Right kidney (tissue), 1 donor: Measurements from ENCODE around the gene MTURN.
A peak's percentile ranks its signal among the peaks of the same experiment; 100 is the strongest.

Source experiments
- DNase-seq: peaks from one replicate; pipeline ENCODE4 v3.0.0-alpha.2; 2016

The MTURN gene

GRCh38 chr7:30135301-30136116, 723 bp downstream of the MTURN start:
- peak; percentile 85 for DNase-seq

GRCh38 chr7:30136117-30136731, 1.4 kb downstream of the MTURN start:
- DNase-seq = no peak

DNA sequence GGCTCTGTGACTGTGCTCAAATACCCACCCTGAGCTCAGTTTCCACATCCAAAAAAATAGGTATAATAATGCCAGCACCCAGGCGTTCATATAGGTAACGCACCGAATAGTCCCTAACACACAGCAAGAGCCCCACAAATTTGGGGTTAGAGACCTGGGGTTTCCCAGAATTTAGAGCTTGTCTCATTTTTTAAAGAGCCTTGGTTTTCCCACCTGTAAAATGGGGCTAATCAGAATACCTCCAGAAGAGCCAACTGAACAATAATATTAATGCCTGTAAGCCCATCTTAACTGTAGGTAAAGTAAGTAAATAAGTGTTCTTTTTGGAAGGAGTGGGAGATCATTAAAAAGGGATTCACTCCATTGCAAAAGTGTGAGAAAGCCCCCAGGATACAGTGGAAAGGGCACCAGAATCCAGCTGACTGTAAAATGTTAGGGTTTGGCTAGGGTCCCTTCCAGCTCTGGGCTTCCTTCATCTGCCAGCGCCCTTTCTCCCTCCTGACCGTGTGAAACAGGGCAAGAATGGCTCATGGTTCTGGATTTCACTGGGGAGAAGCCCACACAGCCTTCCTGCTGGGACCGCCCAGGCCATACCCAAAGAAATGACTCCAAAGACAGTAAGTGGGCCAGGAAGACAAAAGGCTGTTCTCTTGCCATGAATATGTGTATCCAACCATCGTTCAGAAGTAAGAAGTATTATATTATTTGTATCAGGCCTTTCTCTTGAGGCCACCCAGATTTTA, 2.1 kb downstream of the MTURN start:
- no peak for DNase-seq

DNA sequence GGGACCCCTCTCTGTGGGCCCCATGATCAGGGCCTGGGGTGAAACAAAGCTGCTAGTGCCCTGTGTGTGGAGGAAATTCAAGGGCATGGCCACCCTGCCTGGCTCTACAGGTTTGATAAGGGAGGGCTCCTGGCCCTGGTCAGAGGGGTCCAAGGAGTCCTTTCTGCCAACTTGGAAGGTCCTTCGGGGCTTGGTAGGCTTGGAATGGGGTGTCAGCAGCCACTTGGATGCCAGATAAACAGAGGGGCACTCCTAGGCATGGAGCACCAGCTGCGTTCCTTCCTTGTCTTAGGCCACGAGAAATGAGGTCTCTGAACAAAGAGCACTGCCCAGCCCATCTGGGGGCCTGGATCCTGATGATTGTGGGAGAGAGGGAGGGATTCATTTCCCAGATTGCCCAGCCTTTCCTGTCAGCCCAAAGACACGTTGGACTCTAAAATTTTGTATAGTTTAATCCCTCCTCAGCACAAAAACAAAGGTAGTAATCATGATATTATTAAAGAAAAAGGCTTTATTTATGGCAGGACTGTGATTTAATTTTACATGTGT, 5.1 kb downstream of the MTURN start:
- no peak for DNase-seq

DNA sequence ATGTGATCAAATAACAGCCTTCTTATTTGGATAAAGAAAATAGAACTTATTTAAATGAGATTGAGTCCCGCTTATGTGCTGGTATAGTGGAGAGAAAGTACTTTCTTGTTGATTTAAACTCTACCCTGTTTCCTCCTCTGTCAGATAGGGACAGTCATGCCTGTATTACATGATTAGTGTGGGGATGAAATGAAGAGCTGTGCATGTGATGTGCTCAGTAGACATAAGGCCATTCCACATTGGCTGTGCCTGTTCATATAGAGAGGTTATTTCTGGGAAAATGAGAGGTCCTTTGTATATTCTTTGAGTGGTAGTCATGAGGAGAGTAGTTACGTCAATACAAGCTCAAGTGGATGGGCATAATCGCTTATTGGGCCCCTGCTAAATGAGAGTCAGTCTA, 5.7 kb downstream of the MTURN start:
- no peak for DNase-seq

GRCh38 chr7:30142710-30143109, 7.9 kb downstream of the MTURN start:
- DNase-seq = no peak

DNA sequence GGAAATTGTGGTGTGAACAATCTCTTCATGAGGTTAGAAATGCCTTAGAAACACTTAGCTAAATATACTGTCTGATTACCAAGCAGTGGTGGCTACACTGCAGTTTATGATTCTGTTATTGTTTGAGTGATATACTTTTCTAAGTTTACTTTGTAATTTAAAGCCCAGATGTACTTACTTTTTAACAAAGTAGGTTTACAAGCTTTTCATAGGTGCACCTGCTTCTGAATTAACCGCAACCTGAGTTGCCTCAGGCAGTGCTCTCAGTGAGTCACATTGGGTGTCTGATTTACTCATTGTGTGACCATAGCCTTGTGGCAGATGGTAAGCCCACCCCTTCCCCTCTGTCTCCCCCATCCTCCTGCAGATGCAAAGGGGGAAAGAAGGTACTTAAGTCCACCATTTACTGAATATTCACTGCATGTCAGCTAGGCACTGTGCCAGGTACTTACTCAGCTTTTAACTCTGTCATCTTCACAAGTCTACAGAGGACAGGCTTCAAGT, 9.0 kb downstream of the MTURN start:
- no peak for DNase-seq

GRCh38 chr7:30144657-30145306, 10.0 kb downstream of the MTURN start:
- no peak for DNase-seq

GRCh38 chr7:30145426-30145970, 10.7 kb downstream of the MTURN start:
- no peak for DNase-seq

DNA sequence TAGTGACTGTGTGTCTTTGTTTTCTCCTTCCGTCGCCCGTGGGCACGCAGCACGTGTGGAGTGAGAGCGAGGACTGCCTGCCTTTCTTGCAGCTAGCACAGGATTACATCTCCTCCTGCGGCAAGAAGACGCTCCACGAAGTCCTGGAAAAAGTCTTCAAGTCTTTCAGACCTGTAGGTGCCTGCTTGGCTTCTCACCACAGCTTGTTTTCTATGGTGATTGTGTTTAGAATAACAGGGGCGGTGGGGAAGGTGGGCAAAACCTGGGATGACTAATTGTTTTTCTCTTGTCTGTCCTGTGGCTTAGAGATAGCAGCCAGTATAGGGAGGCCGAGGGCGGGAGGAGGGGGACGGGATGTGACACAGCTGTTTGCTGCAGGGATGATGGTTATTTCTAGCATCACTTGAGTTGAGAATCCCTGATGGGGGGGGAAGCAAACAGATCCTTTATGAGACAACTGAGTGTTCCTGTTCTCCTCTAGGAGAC, 11.4 kb downstream of the MTURN start:
- DNase-seq = no peak

- no peak for DNase-seq
Observed at GRCh38 chr7:30147223-30147622, 12.4 kb downstream of the MTURN start.

- DNase-seq = no peak
Observed at GRCh38 chr7:30147785-30148184, 13.0 kb downstream of the MTURN start.

DNA sequence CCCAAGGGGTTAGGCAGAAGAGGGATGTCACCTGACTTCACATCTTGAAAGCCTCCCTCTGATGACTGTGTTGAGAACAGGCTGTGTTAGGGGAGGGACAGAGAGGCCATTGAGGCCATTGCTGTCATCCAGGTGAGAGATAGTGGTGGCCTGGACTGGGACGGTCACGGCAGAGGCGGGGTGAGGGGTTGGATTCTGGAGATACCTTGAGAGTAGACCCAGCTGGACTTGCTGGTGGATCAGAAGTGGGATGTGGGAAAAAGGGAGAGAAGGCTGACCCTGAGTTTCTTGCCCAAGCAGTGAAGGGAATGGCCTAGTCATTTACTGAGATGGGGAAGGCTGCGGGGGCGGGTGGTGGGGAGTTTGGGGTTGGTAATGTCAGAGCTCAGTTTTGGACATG, 13.6 kb downstream of the MTURN start:
- DNase-seq = no peak

DNA sequence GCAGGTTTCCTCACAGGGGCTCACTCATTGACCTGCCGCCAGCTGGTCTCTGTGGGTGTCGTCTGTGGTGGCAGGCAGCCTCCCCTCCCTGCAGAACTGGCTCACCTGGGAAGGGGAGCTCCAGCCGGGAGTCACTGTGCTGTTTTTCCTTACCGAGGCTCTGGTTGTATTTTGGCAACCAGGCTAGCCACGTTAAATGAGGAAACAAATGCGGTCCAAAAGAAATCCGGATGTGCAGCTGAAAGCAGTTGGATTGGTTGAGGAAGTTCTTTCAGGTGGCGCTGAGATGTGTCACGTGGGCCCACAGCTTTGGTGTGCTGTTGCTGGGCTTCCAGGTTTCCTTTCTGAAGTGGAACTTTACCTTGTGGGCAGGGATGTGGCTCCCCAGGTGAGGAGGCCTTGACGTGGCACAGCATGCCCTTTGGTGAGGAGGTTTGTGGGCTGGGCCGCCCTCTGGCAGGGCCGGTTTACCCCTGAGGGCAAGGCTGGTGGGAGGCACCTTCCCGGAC, 14.2 kb downstream of the MTURN start:
- DNase-seq = no peak

- no peak for DNase-seq
Observed at GRCh38 chr7:30149640-30150272, 15.0 kb downstream of the MTURN start.

- no peak for DNase-seq
Observed at GRCh38 chr7:30150711-30151110, 15.9 kb downstream of the MTURN start.

GRCh38 chr7:30154111-30154587, 19.4 kb downstream of the MTURN start:
- no peak for DNase-seq

DNA sequence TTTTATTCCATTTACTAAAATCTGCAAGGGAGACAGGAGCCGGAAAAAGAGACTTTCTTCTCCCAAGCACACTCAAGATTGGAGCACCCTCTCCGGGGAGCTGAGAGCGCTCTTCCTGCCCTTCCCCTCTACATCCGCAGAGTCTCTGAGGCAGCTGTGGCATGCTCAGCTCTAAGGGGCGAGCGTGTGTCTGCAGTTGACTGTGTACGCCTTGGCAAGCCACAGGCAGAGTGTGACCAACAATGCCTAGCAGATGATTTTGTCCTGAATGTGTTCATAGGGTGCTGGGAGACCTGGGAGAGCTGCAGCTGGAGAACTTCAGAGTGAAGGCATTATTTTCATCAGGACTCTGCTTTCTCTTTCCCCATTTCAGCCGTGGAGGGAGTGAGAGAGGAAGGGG, 20.7 kb downstream of the MTURN start:
- no peak for DNase-seq

DNA sequence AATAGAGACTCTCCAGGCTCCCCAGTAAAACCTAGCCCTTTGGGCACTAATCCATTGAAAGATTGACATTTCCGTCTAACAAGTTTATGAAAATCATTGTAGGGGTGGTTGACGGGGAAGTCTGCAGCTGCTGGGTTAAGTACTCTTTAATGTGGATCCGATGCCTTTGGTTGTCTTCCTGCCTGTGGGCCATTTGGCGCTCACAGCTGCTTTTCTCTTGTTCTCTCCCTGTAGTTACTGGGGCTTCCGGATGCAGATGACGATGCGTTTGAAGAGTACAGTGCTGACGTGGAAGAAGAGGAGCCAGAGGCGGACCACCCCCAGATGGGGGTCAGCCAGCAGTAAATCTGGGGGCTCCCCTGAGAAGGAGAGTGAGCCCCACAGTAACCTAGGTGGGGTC, 22.4 kb downstream of the MTURN start:
- no peak for DNase-seq

DNA sequence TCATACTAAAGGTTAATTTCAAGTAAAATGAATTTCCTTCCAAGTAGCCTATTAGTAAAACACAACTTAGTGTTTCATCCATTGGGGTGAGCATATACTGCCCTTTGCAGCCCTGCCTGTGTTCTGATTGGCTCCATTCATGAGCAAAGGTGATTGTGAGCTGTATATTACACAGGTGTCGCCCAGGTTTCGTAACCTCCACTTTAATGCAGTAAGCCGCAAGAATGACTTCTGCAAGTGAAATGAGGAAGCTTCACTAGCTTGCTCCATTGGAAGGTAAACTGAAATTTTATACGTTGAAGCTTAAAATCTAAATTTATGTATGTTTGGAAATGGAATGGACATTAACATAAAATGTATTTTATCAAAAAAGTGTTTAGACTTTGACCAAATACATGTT, 24.4 kb downstream of the MTURN start:
- no peak for DNase-seq

DNA sequence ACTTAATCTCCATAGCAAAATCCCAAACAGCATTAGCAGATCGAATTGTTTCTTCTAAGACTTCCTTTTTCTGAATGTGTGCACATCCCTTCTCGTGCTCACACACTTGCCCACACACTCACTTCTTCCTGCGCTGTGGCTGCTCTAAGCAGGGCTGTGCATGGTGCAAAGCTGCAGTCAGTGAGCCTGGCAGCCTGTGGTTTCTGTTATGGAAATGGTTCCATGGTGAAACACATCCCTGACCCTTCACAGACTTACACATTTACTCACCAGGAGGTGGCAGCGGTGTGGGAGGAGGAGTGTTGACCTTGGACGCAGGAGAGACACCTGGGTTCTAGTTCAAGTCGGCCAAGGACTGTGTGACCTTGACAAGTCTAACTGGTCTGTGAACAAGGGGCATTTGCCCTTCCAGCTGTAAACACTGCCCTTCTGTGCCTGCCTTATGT, 24.9 kb downstream of the MTURN start:
- DNase-seq = no peak
